RWPE1 (cell line): Measurements from ENCODE around the gene TBC1D14.

Source experiments
- CTCF ChIA-PET: fragments of 350-600 bp; sonication (Branson Sonifier 250); formaldehyde crosslinking; extraction: SDS; loops from one replicate; lab custom pipeline; 2021; lab: Yijun Ruan, JAX
- POLR2A ChIA-PET: fragments of 400-600 bp; formaldehyde crosslinking; extraction: SDS; loops from one replicate; lab custom pipeline; 2020; ENCODE audit warnings: antibody characterized with exemption; ENCODE audit not compliant: low non-redundant PET; lab: Yijun Ruan, JAX
- DNase-seq: peaks from one replicate; pipeline ENCODE4 v3.0.0; 2012; ENCODE audit warnings: low spot score
- H3K27ac ChIP-seq: fragments of 450-650 bp; 2 replicates; pipeline ENCODE4 v1.5.1; 2017
- CTCF ChIP-seq: fragments of 450-650 bp; conservative IDR thresholded peaks from 2 replicates; pipeline ENCODE4 v1.5.1; 2017; ENCODE audit warnings: low read depth, mild to moderate bottlenecking

TBC1D14 gene

GRCh38 chr4:6881908-6882307, 27.7 kb upstream of the TBC1D14 start:
- TF ChIP-seq CTCF: no peak
- DNase-seq: no peak
- H3K27ac ChIP-seq: no peak overlapping the region
- ChIA-PET POLR2A (no interaction called here), CTCF (interaction anchor here (0.6 to 0.7 kb wide), 2 partner anchors 187 to 533 kb away, joined by 3 to 7 read pairs; no protein-coding TSS in a partner anchor)

- CTCF ChIA-PET: no interaction called here
- no peak overlapping the region for H3K27ac ChIP-seq
- TF ChIP-seq CTCF: no peak
- DNase-seq: no peak
- POLR2A ChIA-PET: no interaction called here
These were observed 25.2 kb upstream of the TBC1D14 start for GRCh38 chr4:6884341-6884870.

- DNase-seq: no peak
- CTCF ChIA-PET: interaction anchor here (0.6 to 1.1 kb wide), 6 partner anchors 20 to 312 kb away, joined by 3 to 4 read pairs (median 3); no protein-coding TSS in a partner anchor
- 0 out of 2 replicates have a peak, but pooled peaks have one; percentile 14 for TF ChIP-seq CTCF
- POLR2A ChIA-PET: interaction anchor here (1.2 kb wide), 1 partner anchor 169 kb away, joined by 7 read pairs; no protein-coding TSS in a partner anchor
- H3K27ac ChIP-seq: peak overlapping the region; percentile 67
These were observed 23.6 kb upstream of the TBC1D14 start for GRCh38 chr4:6885953-6886557.

- CTCF ChIA-PET: interaction anchor here (0.6 to 1.1 kb wide), 5 partner anchors 78 to 188 kb away, joined by 3 to 4 read pairs (median 3); no protein-coding TSS in a partner anchor
- POLR2A ChIA-PET: no interaction called here
- no peak overlapping the region for H3K27ac ChIP-seq
- TF ChIP-seq CTCF: no peak
- DNase-seq: no peak
These were observed 22.7 kb upstream of the TBC1D14 start for GRCh38 chr4:6886886-6887285.

- POLR2A ChIA-PET: no interaction called here
- CTCF ChIA-PET: no interaction called here
These were observed 21.8 kb upstream of the TBC1D14 start for GRCh38 chr4:6887591-6888371.

More at GRCh38 chr4:6887591-6888371, 21.8 kb upstream of the TBC1D14 start:
- DNase-seq: no peak
- no peak for TF ChIP-seq CTCF
- H3K27ac ChIP-seq: no peak overlapping the region
